Nasal cavity respiratory epithelium epithelial cell of viscerocranial mucosa (primary cell): Measurements from ENCODE around the gene FGF12. TPM values are rescaled to one million over a fixed set of nuclear protein-coding genes. Genes with fewer than 3 reads are reported as not detected.

Experiments used
- total RNA-seq: library from RNA; depleted of rRNA; stranded (reverse); fragments of >200 nt; gene quantifications from 2 replicates; pipeline ENCODE4 v1.2.3, GENCODE V29; 2014

Gene FGF12
- total RNA-seq: 0.14 and 0.34 TPM in 2 replicates

DNA sequence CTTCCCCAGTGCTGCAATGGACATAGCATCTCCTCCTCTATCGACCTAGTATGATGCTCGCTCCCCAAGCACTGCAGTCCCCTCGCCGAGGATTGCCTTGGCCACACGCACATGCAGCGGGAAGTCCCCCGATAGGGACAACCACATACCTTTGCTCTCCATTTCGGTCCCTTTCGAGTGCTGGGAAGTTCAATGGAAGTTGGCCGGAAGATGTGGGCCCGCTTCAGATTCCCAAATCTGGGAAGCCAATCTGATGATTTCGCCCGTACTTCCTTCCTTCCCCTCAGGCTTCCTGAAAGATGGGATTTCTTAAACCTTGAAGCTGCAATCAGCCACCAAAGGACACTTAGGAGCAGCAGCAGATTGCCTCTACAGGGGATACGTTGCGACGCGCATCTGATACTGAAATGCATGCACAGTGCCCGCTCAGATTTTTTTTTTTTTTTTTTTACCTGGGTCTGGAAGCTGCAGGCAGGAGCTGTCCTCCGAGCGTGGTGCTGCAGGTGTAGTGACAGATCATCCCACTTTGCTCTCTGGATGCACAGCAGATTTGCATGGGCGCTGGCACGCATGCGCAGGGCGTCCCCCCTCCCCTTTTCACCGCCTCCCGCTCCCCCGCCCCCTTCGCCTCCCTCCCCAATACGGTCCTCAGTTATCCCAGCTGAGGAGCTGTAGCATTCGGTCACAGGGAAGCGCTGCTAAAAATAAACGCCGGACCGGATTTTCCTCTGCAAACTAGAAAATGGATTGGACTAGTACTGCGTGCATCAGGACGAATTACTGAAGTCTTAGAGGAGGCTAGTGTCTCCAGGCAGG, at the start of gene FGF12:
Gene FGF12 (minus strand): TSS at position 510 of the 816 bp plus-strand sequence.

Other genes starting within 250 kb of the FGF12 start
- 6.5 and 7.8 TPM in 2 replicates for gene MB21D2, start 190.3 kb upstream of the FGF12 start, total RNA-seq